Panc1 (cell line): Measurements from ENCODE around the gene UBXN11. TPM values are rescaled to one million over a fixed set of nuclear protein-coding genes. Genes with fewer than 3 reads are reported as not detected.

Experiments
- ATAC-seq: fragments of 200-7000 bp; cut with Tn5 transposase; 2 replicates; pipeline ENCODE4 v1.9.1; 2020; ENCODE audit warnings: mild to moderate bottlenecking, moderate library complexity
- BruUV-seq: library from RNA; stranded (reverse); fragments of 400-500 nt; replicated peaks from 2 replicates; lab custom pipeline; 2021; lab: Mats Ljungman, UMichigan
- CTCF ChIA-PET: fragments of 300-600 bp; sonication (Branson Sonifier 250); formaldehyde crosslinking; loops from one replicate; lab custom pipeline; 2022; ENCODE audit warnings: antibody characterized with exemption; lab: Charles Lee
- POLR2A ChIA-PET: fragments of 300-600 bp; sonication (Branson Sonifier 250); formaldehyde crosslinking; loops from one replicate; lab custom pipeline; 2022; ENCODE audit warnings: antibody characterized with exemption; lab: Charles Lee
- DNase-seq: peaks from one replicate; pipeline ENCODE4 v3.0.0-alpha.2; 2010; ENCODE audit warnings: low read depth, low spot score
- H3K27ac ChIP-seq: 2 replicates; pipeline ENCODE4 v1.5.1; 2011; ENCODE audit warnings: mild to moderate bottlenecking, low read length, inconsistent platforms
- H3K27me3 ChIP-seq: fragments of 200-500 bp; sonication (Bioruptor generic); 2 replicates; pipeline ENCODE4 v1.6.0; 2014; ENCODE audit warnings: low read length, inconsistent platforms; ENCODE audit not compliant: control insufficient read depth, insufficient read depth
- H3K36me3 ChIP-seq: fragments of 200-500 bp; sonication (Bioruptor generic); 2 replicates; pipeline ENCODE4 v1.5.1; 2014; ENCODE audit warnings: inconsistent platforms, mild to moderate bottlenecking, low read length, moderate library complexity; ENCODE audit not compliant: control insufficient read depth, insufficient read depth
- H3K4me1 ChIP-seq: 2 replicates; pipeline ENCODE4 v1.5.1; 2011; ENCODE audit warnings: inconsistent platforms, mild to moderate bottlenecking, low read length, moderate library complexity; ENCODE audit not compliant: control insufficient read depth, insufficient read depth
- H3K4me3 ChIP-seq, 2 experiments: 2 replicates each; pipeline ENCODE4 v1.5.1; 2011 to 2012; ENCODE audit warnings: low read depth in 2 of 2, low read length in 2 of 2, mild to moderate bottlenecking in 2 of 2, inconsistent platforms in 1 of 2, moderate library complexity in 1 of 2
- H3K9me3 ChIP-seq: fragments of 200-500 bp; sonication (Bioruptor generic); 2 replicates; pipeline ENCODE4 v1.5.1; 2014; ENCODE audit warnings: low read depth, mild to moderate bottlenecking, inconsistent platforms, low read length, moderate library complexity; ENCODE audit not compliant: control insufficient read depth, insufficient read depth
- POLR2AphosphoS5 ChIP-seq: IDR thresholded peaks from 2 replicates; pipeline ENCODE4 v1.6.1; 2012; ENCODE audit warnings: mild to moderate bottlenecking, low read depth, low read length, moderate library complexity
- SIN3A ChIP-seq: IDR thresholded peaks from 2 replicates; pipeline ENCODE4 v1.6.1; 2012; ENCODE audit warnings: low read depth, mild to moderate bottlenecking, low read length, moderate library complexity, borderline replicate concordance; ENCODE audit not compliant: insufficient read depth
- TCF7L2 ChIP-seq: IDR thresholded peaks from 2 replicates; pipeline ENCODE4 v1.6.1; 2011; ENCODE audit warnings: mild to moderate bottlenecking, low read depth, low read length, inconsistent platforms
- in situ Hi-C: cut with HindIII; loops from 2 replicates; pipeline ENCODE4 v1.10.0; 2016; ENCODE audit warnings: low sequenced_read_pairs, low pct_unique_long_range_greater_than_20kb
- intact Hi-C: fragments of 100-400 bp; cut with micrococcal nuclease; formaldehyde crosslinking; loops from one replicate; pipeline ENCODE4 v1.10.0; 2022; ENCODE audit not compliant: unreplicated experiment
- total RNA-seq: library from RNA; stranded (reverse); gene quantifications from one replicate; pipeline ENCODE4 v1.2.1, GENCODE V29; 2021; ENCODE audit not compliant: unreplicated experiment
- TF ChIP-seq, protein P1 (sequence below), 2 experiments: IDR thresholded peaks; 2 replicates each; pipeline ENCODE4 v1.6.1; 2011 to 2012; ENCODE audit warnings: low read depth in 2 of 2, control low read depth in 1 of 2, low read length in 1 of 2, mild to moderate bottlenecking in 1 of 2, moderate library complexity in 1 of 2; ENCODE audit not compliant: insufficient read depth in 1 of 2
- TF ChIP-seq, protein P2 (sequence below): fragments of 450-650 bp; IDR thresholded peaks from 2 replicates; pipeline ENCODE4 v1.5.1; 2017; ENCODE audit warnings: mild to moderate bottlenecking

UBXN11 gene
- total RNA-seq, 1 experiment from 2014 or later = 23.7 TPM

DNA sequence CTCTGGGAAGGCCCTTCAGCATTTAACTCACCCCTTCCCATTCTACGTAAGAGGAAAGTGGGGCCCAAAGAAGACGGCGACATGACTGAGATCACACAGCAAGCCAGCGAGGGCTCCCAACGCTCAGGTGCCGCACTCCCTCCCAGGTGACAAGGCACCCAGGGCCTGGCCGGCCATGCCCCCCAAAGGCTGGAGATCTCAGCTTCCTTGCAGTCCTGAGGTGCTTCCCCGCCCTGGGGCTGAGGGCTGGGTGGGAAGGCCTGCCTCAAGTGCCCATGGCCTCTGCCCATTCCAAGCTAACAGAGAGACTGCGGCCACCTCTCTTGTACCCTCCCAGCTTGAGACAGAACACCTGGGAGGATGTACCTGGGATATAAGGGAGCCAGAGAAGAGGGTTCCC, 48.5 kb upstream of the UBXN11 start:
- Histone ChIP-seq H3K9me3 (no peaks in the 10 kb centered on the region), H3K4me3 (no peak overlapping the region), H3K36me3 (no peaks in the 10 kb centered on the region), H3K4me1 (peaks cover 15% of the 10 kb centered on the region), H3K27ac (no peak overlapping the region), H3K27me3 (no peaks in the 10 kb centered on the region)
- no peak for ATAC-seq
- POLR2A ChIA-PET = no interaction called here
- TF ChIP-seq SIN3A = no peak
- TF ChIP-seq POLR2AphosphoS5 = no peak
- TF ChIP-seq, protein P1, sequence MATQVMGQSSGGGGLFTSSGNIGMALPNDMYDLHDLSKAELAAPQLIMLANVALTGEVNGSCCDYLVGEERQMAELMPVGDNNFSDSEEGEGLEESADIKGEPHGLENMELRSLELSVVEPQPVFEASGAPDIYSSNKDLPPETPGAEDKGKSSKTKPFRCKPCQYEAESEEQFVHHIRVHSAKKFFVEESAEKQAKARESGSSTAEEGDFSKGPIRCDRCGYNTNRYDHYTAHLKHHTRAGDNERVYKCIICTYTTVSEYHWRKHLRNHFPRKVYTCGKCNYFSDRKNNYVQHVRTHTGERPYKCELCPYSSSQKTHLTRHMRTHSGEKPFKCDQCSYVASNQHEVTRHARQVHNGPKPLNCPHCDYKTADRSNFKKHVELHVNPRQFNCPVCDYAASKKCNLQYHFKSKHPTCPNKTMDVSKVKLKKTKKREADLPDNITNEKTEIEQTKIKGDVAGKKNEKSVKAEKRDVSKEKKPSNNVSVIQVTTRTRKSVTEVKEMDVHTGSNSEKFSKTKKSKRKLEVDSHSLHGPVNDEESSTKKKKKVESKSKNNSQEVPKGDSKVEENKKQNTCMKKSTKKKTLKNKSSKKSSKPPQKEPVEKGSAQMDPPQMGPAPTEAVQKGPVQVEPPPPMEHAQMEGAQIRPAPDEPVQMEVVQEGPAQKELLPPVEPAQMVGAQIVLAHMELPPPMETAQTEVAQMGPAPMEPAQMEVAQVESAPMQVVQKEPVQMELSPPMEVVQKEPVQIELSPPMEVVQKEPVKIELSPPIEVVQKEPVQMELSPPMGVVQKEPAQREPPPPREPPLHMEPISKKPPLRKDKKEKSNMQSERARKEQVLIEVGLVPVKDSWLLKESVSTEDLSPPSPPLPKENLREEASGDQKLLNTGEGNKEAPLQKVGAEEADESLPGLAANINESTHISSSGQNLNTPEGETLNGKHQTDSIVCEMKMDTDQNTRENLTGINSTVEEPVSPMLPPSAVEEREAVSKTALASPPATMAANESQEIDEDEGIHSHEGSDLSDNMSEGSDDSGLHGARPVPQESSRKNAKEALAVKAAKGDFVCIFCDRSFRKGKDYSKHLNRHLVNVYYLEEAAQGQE (IDR thresholded peaks at IDR 0.05; ENCODE audit: insufficient read depth in 1 of 2, low read depth in 2 of 2, low read length in 1 of 2) = no peak
- no peak for TF ChIP-seq TCF7L2
- TF ChIP-seq, protein P2, sequence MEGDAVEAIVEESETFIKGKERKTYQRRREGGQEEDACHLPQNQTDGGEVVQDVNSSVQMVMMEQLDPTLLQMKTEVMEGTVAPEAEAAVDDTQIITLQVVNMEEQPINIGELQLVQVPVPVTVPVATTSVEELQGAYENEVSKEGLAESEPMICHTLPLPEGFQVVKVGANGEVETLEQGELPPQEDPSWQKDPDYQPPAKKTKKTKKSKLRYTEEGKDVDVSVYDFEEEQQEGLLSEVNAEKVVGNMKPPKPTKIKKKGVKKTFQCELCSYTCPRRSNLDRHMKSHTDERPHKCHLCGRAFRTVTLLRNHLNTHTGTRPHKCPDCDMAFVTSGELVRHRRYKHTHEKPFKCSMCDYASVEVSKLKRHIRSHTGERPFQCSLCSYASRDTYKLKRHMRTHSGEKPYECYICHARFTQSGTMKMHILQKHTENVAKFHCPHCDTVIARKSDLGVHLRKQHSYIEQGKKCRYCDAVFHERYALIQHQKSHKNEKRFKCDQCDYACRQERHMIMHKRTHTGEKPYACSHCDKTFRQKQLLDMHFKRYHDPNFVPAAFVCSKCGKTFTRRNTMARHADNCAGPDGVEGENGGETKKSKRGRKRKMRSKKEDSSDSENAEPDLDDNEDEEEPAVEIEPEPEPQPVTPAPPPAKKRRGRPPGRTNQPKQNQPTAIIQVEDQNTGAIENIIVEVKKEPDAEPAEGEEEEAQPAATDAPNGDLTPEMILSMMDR = no peak
- no TSS peak for BruUV-seq
- no peak for DNase-seq
- CTCF ChIA-PET = no interaction called here
- in situ Hi-C loops (no loop called here), intact Hi-C loops (no loop called here)

DNA sequence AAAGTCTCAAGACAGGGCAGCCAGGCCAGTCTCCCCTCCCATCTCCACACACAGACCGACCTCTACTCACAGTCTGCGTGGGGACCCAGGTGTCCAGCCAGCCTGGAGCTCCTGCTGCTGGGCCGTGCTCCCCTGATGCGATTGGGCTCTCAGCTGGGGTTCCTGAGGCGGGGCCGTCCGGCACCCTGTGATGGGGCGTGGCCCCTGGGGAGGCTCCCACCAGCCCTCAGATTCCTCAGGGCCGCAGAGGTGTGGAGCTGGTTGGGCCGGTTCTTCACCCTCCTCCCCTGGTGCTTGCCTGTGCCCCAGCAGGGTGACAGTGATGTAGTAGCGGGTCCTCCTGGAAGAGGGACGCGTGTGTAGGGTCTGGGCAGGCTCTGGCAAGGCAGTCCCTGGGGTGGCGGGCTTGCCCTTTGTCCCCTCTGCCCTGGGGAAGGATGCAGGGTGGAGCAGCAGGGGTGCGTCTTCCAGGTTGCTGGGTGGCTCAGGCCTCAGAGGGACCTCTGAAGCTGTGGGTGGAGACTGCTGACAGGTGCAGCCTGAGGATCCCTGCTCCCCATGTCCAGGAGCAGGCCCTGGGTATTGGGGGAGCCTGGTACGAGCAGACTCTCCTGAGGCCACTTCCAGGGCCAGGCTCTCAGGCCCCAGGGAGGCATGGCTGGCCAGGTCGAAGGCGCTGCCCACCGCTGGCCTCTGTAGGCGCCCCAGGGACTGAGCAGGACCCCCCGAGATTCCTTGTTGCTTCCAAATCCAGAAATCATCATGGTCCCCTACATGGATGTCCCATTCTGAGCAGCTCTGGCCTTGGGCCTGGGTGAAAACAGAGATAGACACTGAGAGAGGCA, 47.8 kb upstream of the UBXN11 start, which contains the start of gene CRYBG2:
CRYBG2 (minus strand) TSS at position 155 of the 845 bp plus-strand sequence. CDS start 7,473 bp downstream, outside the sequence.
- ChIA-PET POLR2A (no interaction called here), CTCF (no interaction called here)
- no peaks in the 10 kb centered on the region for H3K27me3 ChIP-seq
- DNase-seq = no peak
- BruUV-seq = no TSS peak
- no peaks in the 10 kb centered on the region for H3K9me3 ChIP-seq
- intact Hi-C loops (no loop called here), in situ Hi-C loops (no loop called here)
- H3K4me1 ChIP-seq = peaks cover 15% of the 10 kb centered on the region
- H3K27ac ChIP-seq = no peak within 1 kb of the TSS
- H3K4me3 ChIP-seq = no peak within 1 kb of the TSS
- TF ChIP-seq, protein P1 (IDR thresholded peaks at IDR 0.05; ENCODE audit: insufficient read depth in 1 of 2, low read depth in 2 of 2, low read length in 1 of 2) = no peak
- no peak for TF ChIP-seq POLR2AphosphoS5
- TF ChIP-seq, protein P2 = no peak
- TF ChIP-seq TCF7L2 = no peak
- no peak for TF ChIP-seq SIN3A
- H3K36me3 ChIP-seq = no peaks in the 10 kb centered on the region
- peak; percentile 29; the same call in 1 of the 2 replicates for ATAC-seq
